ENCODE results near the gene SDC1.

DNA sequence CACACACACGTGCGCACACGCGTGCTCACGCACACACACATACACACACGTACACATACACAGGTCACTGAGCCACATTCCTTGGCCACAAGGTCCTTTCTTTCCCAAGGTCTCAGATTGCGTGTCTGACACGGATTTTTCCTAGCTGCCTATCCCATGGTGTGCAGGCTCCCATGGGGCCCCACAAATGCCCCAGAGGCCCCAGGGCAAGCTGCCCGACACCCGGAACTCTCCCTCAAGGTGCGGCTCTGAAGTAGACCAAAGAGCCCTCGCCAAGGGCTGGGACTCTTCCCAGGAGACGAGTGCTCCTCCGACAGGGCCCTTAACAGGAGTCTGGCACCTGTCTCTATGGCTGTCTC lies 46.7 kb downstream of the SDC1 start:
- no peak for TF ChIP-seq EZH2 (IDR thresholded peaks at IDR 0.05)
- TF ChIP-seq POLR2AphosphoS5 (IDR thresholded peaks at IDR 0.05; ENCODE audit: borderline replicate concordance, low read depth, low read length), result no peak

All from SK-N-MC (cell line).